Fibroblast of lung (primary cell): ENCODE results near the gene S100A3. TPM values are rescaled to one million over a fixed set of nuclear protein-coding genes. Genes with fewer than 3 reads are reported as not detected.
"Not testable (repeated sequence)": the region's sequence is repeated elsewhere in the genome, so short reads cannot be mapped to it uniquely, and the experiment has no call there.

Source experiments
- DNase-seq, 2 donors: peaks; one replicate each; pipeline versions ENCODE4 v3.0.0 to v3.0.0-alpha.2; 2010; ENCODE audit warnings: low read depth in 2 of 2
- H2AFZ ChIP-seq: 2 replicates; pipeline ENCODE4 v1.5.1; 2012; ENCODE audit warnings: low read length, control low read depth, inconsistent platforms
- H3K27ac ChIP-seq: 2 replicates; pipeline ENCODE4 v1.5.1; 2011; ENCODE audit warnings: low read length, control low read depth; ENCODE audit not compliant: insufficient read depth
- H3K27me3 ChIP-seq: 2 replicates; pipeline ENCODE4 v1.5.1; 2011; ENCODE audit warnings: mild to moderate bottlenecking, low read length; ENCODE audit not compliant: control insufficient read depth, insufficient read depth
- H3K36me3 ChIP-seq: 2 replicates; pipeline ENCODE4 v1.5.1; 2011; ENCODE audit warnings: low read length; ENCODE audit not compliant: control insufficient read depth, insufficient read depth
- H3K4me1 ChIP-seq: 2 replicates; pipeline ENCODE4 v1.5.1; 2011; ENCODE audit warnings: low read length; ENCODE audit not compliant: control insufficient read depth, insufficient read depth; ENCODE audit errors: extremely low read depth
- H3K4me2 ChIP-seq: 2 replicates; pipeline ENCODE4 v1.5.1; 2011; ENCODE audit warnings: low read length, control low read depth; ENCODE audit not compliant: insufficient read depth; ENCODE audit errors: extremely low read depth
- H3K4me3 ChIP-seq, 4 experiments: fragments of 200-600 bp in 1 of 4; sonication (generic) in 1 of 4; replicated peaks in 1 of 4; 2 replicates each; pipeline ENCODE4 v1.5.1; 2011 to 2016; ENCODE audit warnings: low read length in 4 of 4, low read depth in 3 of 4, mild to moderate bottlenecking in 3 of 4, control low read depth in 2 of 4, inconsistent platforms in 1 of 4, mixed read lengths in 1 of 4; ENCODE audit not compliant: insufficient read depth in 1 of 4; ENCODE audit errors: control extremely low read depth in 1 of 4
- H3K79me2 ChIP-seq: 2 replicates; pipeline ENCODE4 v1.5.1; 2012; ENCODE audit warnings: mild to moderate bottlenecking, low read length, inconsistent platforms; ENCODE audit not compliant: control insufficient read depth, insufficient read depth
- H3K9ac ChIP-seq: 2 replicates; pipeline ENCODE4 v1.5.1; 2011; ENCODE audit warnings: mild to moderate bottlenecking, low read length, control low read depth; ENCODE audit not compliant: insufficient read depth
- H3K9me3 ChIP-seq: 2 replicates; pipeline ENCODE4 v1.5.1; 2012; ENCODE audit warnings: low read depth, low read length; ENCODE audit not compliant: control insufficient read depth, insufficient read depth
- H4K20me1 ChIP-seq: 2 replicates; pipeline ENCODE4 v1.5.1; 2011; ENCODE audit warnings: low read length; ENCODE audit not compliant: control insufficient read depth, insufficient read depth; ENCODE audit errors: extremely low read depth
- CTCF ChIP-seq, 2 donors: IDR thresholded peaks in 1 of 2; conservative IDR thresholded peaks in 1 of 2; 1 replicate in 1 of 2; 2 replicates in 1 of 2; pipeline ENCODE4 v1.5.1; 2011 to 2012; ENCODE audit warnings: low read length in 2 of 2, control low read depth in 1 of 2, inconsistent platforms in 1 of 2, low read depth in 1 of 2, mild to moderate bottlenecking in 1 of 2
- EZH2 ChIP-seq: IDR thresholded peaks from 2 replicates; pipeline ENCODE4 v1.5.1; 2012; ENCODE audit warnings: low read length, control low read depth, mild to moderate bottlenecking; ENCODE audit errors: missing control alignments
- polyA plus RNA-seq, 2 donors: library from polyadenylated mRNA; depleted of rRNA in 1 of 2; stranded (reverse) in 1 of 2; unstranded in 1 of 2; fragments of >200 nt; gene quantifications; 2 replicates each; pipeline ENCODE4 v1.2.1, GENCODE V29; 2011 to 2012; ENCODE audit warnings: missing spikeins in 1 of 2
- total RNA-seq: library from RNA; depleted of rRNA; stranded (reverse); fragments of >200 nt; gene quantifications from 2 replicates; pipeline ENCODE4 v1.2.1, GENCODE V29; 2014

S100A3 gene
- total and polyA plus RNA-seq, 2 donors (not counting 1 experiment from before 2014, with no cell fraction given): 6.8 to 14.8 TPM

- DNase-seq: no peak
- Histone ChIP-seq H3K27me3 (no peaks in the 10 kb centered on the region), H3K4me3 (no peak overlapping the region), H3K4me1 (peaks cover 30% of the 10 kb centered on the region), H3K36me3 (no peaks in the 10 kb centered on the region), H2AFZ (no peak overlapping the region), H3K9ac (no peak overlapping the region), H3K4me2 (no peak overlapping the region), H3K9me3 (no peaks in the 10 kb centered on the region), H3K79me2 (no peaks in the 10 kb centered on the region), H3K27ac (no peak overlapping the region), H4K20me1 (no peaks in the 10 kb centered on the region)
- TF ChIP-seq EZH2: no peak
- no peak for TF ChIP-seq CTCF (conservative IDR thresholded peaks at IDR 0.05 in 1 of 2, IDR thresholded peaks at IDR 0.05 in 1 of 2; ENCODE audit: low read depth in 1 of 2, low read length in 2 of 2)
Observed at GRCh38 chr1:153563991-153564390, 14.9 kb upstream of the S100A3 start.

GRCh38 chr1:153563483-153563901, 14.4 kb upstream of the S100A3 start:
- no peak overlapping the region for H3K4me2 ChIP-seq
- H3K4me3 ChIP-seq: no peak overlapping the region
- H3K9ac ChIP-seq: no peak overlapping the region
- no peaks in the 10 kb centered on the region for H3K79me2 ChIP-seq
- no peaks in the 10 kb centered on the region for H4K20me1 ChIP-seq
- no peaks in the 10 kb centered on the region for H3K9me3 ChIP-seq
- TF ChIP-seq EZH2: no peak
- no peak for TF ChIP-seq CTCF (conservative IDR thresholded peaks at IDR 0.05 in 1 of 2, IDR thresholded peaks at IDR 0.05 in 1 of 2; ENCODE audit: low read depth in 1 of 2, low read length in 2 of 2)
- H3K36me3 ChIP-seq: no peaks in the 10 kb centered on the region
- no peak overlapping the region for H3K27ac ChIP-seq
- no peak for DNase-seq
- H3K27me3 ChIP-seq: no peaks in the 10 kb centered on the region
- no peak overlapping the region for H2AFZ ChIP-seq
- H3K4me1 ChIP-seq: peaks cover 28% of the 10 kb centered on the region

DNA sequence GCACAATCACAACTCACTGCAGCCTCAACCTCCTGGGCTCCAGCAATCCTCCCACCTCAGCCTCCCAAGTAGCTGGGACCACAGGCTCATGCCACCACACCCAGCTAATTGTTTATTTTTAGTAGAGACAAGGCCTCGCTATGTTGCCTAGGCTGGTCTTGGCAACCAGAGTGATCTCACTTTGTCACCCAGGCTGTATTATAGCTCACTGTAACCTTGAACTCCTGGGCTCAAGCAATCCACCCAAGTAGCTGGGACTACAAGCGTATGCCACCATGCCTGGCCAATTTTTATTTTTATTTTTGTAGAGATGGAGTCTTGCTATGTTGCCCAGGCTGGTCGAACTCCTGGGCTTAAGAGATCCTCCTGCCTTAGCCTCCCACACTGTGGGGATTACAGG, 13.0 kb upstream of the S100A3 start:
- not testable (repeated sequence) for H3K9me3 ChIP-seq, DNase-seq, H3K4me3 ChIP-seq, H3K36me3 ChIP-seq, H3K27me3 ChIP-seq, H2AFZ ChIP-seq, H3K79me2 ChIP-seq, H3K27ac ChIP-seq, H3K9ac ChIP-seq, H3K4me2 ChIP-seq, H4K20me1 ChIP-seq
- peaks cover 17% of the 10 kb centered on the region for H3K4me1 ChIP-seq
